Esophagus muscularis mucosa (tissue), 4 donors: Measurements from ENCODE around the gene C19orf44. TPM values are rescaled to one million over a fixed set of nuclear protein-coding genes. Genes with fewer than 3 reads are reported as not detected.
"Not testable (repeated sequence)": the region's sequence is repeated elsewhere in the genome, so short reads cannot be mapped to it uniquely, and the experiment has no call there.

Experiments used
- DNase-seq: peaks from one replicate; pipeline ENCODE4 v3.0.0-alpha.2; 2017; ENCODE audit errors: extremely low spot score
- H3K27ac ChIP-seq, 4 donors: fragments of 200-600 bp; sonication (generic); replicated peaks in 1 of 4; 1 replicate in 3 of 4; 2 replicates in 1 of 4; pipeline ENCODE4 v1.5.1; 2016 to 2019; ENCODE audit warnings: mild to moderate bottlenecking in 1 of 4
- H3K27me3 ChIP-seq, 4 donors: fragments of 200-600 bp; sonication (generic); one replicate each; pipeline versions ENCODE4 v1.5.1 to v1.6.0; 2016 to 2019
- H3K36me3 ChIP-seq, 4 donors: fragments of 200-600 bp; sonication (generic); one replicate each; pipeline ENCODE4 v1.5.1; 2016 to 2019
- H3K4me1 ChIP-seq, 4 donors: fragments of 200-600 bp; sonication (generic); one replicate each; pipeline ENCODE4 v1.5.1; 2016 to 2019
- H3K4me3 ChIP-seq, 4 donors: fragments of 200-600 bp; sonication (generic); 1 replicate in 2 of 4; 2 replicates in 2 of 4; pipeline ENCODE4 v1.5.1; 2016 to 2019; ENCODE audit warnings: mild to moderate bottlenecking in 4 of 4, moderate library complexity in 1 of 4
- H3K9me3 ChIP-seq, 4 donors: fragments of 200-600 bp; sonication (generic); 1 replicate in 3 of 4; 2 replicates in 1 of 4; pipeline ENCODE4 v1.5.1; 2016 to 2019
- EP300 ChIP-seq: sonication (generic); formaldehyde crosslinking; IDR thresholded peaks from one replicate; pipeline ENCODE4 v1.6.1; 2017; ENCODE audit warnings: antibody characterized with exemption
- POLR2A ChIP-seq: fragments of 450-650 bp; IDR thresholded peaks from one replicate; pipeline ENCODE4 v1.6.1; 2017; ENCODE audit warnings: antibody characterized with exemption, moderate library complexity, mild to moderate bottlenecking, low read depth
- POLR2AphosphoS5 ChIP-seq, 2 donors: sonication (generic); formaldehyde crosslinking; IDR thresholded peaks; one replicate each; pipeline ENCODE4 v1.6.1; 2017; ENCODE audit warnings: antibody characterized with exemption in 2 of 2
- WGBS: methylation state at CpG from one replicate; pipeline ENCODE4 v1.1.5; 2018; 5-methylcytosine and 5-hydroxymethylcytosine counted together
- intact Hi-C: fragments of 100-400 bp; cut with DNase I; formaldehyde crosslinking; loops from one replicate; pipeline ENCODE4 v1.15.1; 2023
- total RNA-seq, 4 donors: library from RNA; depleted of rRNA; stranded (reverse); fragments of >200 nt; gene quantifications; one replicate each; pipeline versions ENCODE4 v1.1.0 to v1.2.1, GENCODE V29; 2016
- TF ChIP-seq, protein P1 (sequence below), 3 experiments: fragments of 200-600 bp in 2 of 3; fragments of 450-650 bp in 1 of 3; sonication (generic) in 2 of 3; IDR thresholded peaks; one replicate each; pipeline ENCODE4 v1.5.1; 2017 to 2019; ENCODE audit warnings: antibody characterized with exemption in 3 of 3, mild to moderate bottlenecking in 2 of 3, moderate library complexity in 1 of 3

The C19orf44 gene
- total RNA-seq, 4 donors from 2014 or later, result 7.0 to 10.4 (median 8.5) TPM

DNA sequence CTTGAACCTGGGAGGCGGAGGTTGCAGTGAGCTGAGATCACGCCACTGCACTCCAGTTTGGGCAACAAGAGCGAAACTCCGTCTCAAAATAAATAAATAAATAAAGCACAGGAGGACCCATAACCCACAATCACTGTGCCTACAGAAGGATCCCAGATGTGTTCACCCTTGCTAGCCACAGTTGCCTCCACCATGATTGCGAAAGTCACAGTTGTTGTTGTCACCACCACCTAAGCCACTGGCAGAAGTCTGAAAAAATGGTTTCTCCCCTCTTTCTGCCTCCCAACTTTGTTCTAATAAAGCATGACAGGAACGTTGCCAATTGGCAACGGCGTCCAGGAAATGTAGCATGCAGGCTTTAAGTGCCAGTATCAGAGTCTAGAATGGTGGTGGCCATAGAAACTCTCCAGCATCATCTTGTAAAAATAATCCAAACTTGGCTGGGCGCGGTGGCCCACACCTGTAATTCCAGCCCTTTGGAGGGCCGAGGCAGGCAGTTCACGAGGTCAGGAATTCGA, 22.3 kb upstream of the C19orf44 start:
- intact Hi-C loops, result no loop called here
- Histone ChIP-seq H3K9me3 (peaks cover 0 to 6% (median 2%) of the 10 kb centered on the region in 4 donors), H3K36me3 (no peaks in the 10 kb centered on the region), H3K4me1 (peaks cover 25 to 32% (median 30%) of the 10 kb centered on the region in 4 donors), H3K27me3 (no peaks in the 10 kb centered on the region), H3K4me3 (no peak overlapping the region), H3K27ac (no peak overlapping the region)
- no peak for TF ChIP-seq POLR2A
- no peak for TF ChIP-seq EP300
- TF ChIP-seq POLR2AphosphoS5 (IDR thresholded peaks at IDR 0.05), result no peak
- TF ChIP-seq, protein P1, sequence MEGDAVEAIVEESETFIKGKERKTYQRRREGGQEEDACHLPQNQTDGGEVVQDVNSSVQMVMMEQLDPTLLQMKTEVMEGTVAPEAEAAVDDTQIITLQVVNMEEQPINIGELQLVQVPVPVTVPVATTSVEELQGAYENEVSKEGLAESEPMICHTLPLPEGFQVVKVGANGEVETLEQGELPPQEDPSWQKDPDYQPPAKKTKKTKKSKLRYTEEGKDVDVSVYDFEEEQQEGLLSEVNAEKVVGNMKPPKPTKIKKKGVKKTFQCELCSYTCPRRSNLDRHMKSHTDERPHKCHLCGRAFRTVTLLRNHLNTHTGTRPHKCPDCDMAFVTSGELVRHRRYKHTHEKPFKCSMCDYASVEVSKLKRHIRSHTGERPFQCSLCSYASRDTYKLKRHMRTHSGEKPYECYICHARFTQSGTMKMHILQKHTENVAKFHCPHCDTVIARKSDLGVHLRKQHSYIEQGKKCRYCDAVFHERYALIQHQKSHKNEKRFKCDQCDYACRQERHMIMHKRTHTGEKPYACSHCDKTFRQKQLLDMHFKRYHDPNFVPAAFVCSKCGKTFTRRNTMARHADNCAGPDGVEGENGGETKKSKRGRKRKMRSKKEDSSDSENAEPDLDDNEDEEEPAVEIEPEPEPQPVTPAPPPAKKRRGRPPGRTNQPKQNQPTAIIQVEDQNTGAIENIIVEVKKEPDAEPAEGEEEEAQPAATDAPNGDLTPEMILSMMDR (IDR thresholded peaks at IDR 0.05), result no peak
- WGBS, result 84% methylated on average over 13 of the region's 13 CpGs
- no peak for DNase-seq

DNA sequence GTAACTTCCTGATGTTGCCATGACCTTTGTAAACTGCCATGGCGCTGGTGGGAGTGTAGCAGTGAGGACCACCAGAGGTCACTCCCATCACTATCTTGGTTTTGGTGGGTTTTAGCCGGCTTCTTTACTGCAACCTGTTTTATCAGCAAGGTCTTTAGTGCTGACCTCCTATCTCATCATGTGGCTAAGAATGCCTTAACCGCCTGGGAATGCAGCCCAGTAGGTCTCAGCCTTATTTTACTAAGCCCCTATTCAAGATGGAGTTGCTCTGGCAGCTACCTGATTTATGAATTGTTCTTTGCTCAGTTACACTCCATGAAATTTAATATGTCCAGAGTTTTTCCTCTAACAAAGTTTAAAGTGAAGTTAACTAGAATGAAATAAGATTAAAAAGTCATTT, 19.8 kb upstream of the C19orf44 start:
- Histone ChIP-seq H3K36me3 (no peaks in the 10 kb centered on the region), H3K9me3 (peaks cover 0 to 6% (median 2%) of the 10 kb centered on the region in 4 donors), H3K27ac (no peak overlapping the region), H3K4me3 (no peak overlapping the region), H3K4me1 (peaks cover 4 to 7% (median 7%) of the 10 kb centered on the region in 4 donors), H3K27me3 (no peaks in the 10 kb centered on the region)
- TF ChIP-seq, protein P1 (IDR thresholded peaks at IDR 0.05), result no peak
- no peak for TF ChIP-seq POLR2A
- no peak for TF ChIP-seq EP300
- no peak for TF ChIP-seq POLR2AphosphoS5 (IDR thresholded peaks at IDR 0.05)
- WGBS, result 73% methylated on average over 3 of the region's 3 CpGs
- intact Hi-C loops, result no loop called here
- no peak for DNase-seq

DNA sequence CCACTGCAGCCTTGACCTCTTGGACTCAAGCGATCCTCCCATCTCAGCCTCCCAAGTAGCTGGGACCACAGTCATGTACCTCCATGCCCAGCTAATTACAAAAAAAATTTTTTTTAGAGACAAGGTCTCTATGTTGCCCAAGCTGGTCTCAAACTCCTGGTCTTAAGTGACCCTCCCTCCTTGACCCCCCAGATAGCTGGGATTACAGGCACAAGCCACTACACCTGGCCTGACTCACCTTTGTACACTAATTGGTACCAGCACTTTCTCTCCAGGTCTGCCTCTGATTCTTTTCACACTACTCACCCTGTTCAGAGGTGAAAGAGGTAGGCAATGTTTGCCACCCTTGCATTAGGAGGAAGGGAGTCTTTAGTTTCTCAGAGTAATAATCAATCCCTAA, 18.9 kb upstream of the C19orf44 start:
- 95% methylated on average over 1 of the region's 1 CpG for WGBS
- no peak for DNase-seq
- intact Hi-C loops, result no loop called here
- no peaks in the 10 kb centered on the region for H3K27me3 ChIP-seq
- H3K36me3 ChIP-seq, result no peaks in the 10 kb centered on the region
- no peak overlapping the region for H3K27ac ChIP-seq
- TF ChIP-seq, protein P1 (IDR thresholded peaks at IDR 0.05), result no peak
- TF ChIP-seq POLR2A, result no peak
- TF ChIP-seq POLR2AphosphoS5 (IDR thresholded peaks at IDR 0.05), result no peak
- H3K4me3 ChIP-seq, result no peak overlapping the region
- H3K4me1 ChIP-seq, result peaks cover 3 to 5% (median 4%) of the 10 kb centered on the region in 4 donors
- peaks cover 0 to 6% (median 2%) of the 10 kb centered on the region in 4 donors for H3K9me3 ChIP-seq

DNA sequence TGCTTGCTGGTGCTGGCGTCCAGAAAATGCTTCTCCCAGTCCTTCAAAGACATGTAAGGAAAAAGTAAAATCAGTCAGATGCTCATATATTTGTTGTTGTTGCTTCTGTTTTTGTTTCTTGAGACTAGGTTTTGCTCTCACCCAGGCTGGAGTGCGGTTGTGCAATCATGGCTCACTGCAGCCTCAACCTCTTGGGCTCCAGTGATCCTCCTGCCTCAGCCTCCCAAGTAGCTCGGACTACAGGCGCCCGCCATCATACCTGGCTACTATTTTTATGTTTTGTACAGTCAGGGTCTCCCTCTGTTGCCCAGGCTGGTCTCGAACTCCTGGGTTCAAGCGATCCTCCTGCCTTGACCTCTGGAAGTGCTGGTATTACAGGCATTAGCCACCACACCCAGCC, 13.4 kb upstream of the C19orf44 start:
- Histone ChIP-seq H3K36me3 (no peaks in the 10 kb centered on the region), H3K27ac (no peak overlapping the region), H3K9me3 (no peaks in the 10 kb centered on the region), H3K4me3 (no peak overlapping the region), H3K27me3 (no peaks in the 10 kb centered on the region), H3K4me1 (no peaks in the 10 kb centered on the region)
- WGBS, result 80% methylated on average over 7 of the region's 7 CpGs
- intact Hi-C loops, result no loop called here
- TF ChIP-seq, protein P1 (IDR thresholded peaks at IDR 0.05), result no peak
- no peak for TF ChIP-seq POLR2AphosphoS5 (IDR thresholded peaks at IDR 0.05)
- TF ChIP-seq EP300, result no peak
- no peak for TF ChIP-seq POLR2A
- no peak for DNase-seq

GRCh38 chr19:16486476-16486875, 9.7 kb upstream of the C19orf44 start:
- H3K27ac ChIP-seq, H3K9me3 ChIP-seq, H3K4me3 ChIP-seq, intact Hi-C loops, H3K27me3 ChIP-seq, DNase-seq, H3K36me3 ChIP-seq: not testable (repeated sequence)
- peaks cover 10 to 13% (median 11%) of the 10 kb centered on the region in 4 donors for H3K4me1 ChIP-seq
- 92% methylated on average over 4 of the region's 4 CpGs for WGBS
